Esophagus muscularis mucosa (tissue), 4 donors: ENCODE measurements around the gene OSBP2. TPM values are rescaled to one million over a fixed set of nuclear protein-coding genes. Genes with fewer than 3 reads are reported as not detected.
"Not testable (repeated sequence)": the region's sequence is repeated elsewhere in the genome, so short reads cannot be mapped to it uniquely, and the experiment has no call there.

Experiments
- DNase-seq: peaks from one replicate; pipeline ENCODE4 v3.0.0-alpha.2; 2017; ENCODE audit errors: extremely low spot score
- H3K27ac ChIP-seq, 4 donors: fragments of 200-600 bp; sonication (generic); replicated peaks in 1 of 4; 1 replicate in 3 of 4; 2 replicates in 1 of 4; pipeline ENCODE4 v1.5.1; 2016 to 2019; ENCODE audit warnings: mild to moderate bottlenecking in 1 of 4
- H3K27me3 ChIP-seq, 4 donors: fragments of 200-600 bp; sonication (generic); one replicate each; pipeline versions ENCODE4 v1.5.1 to v1.6.0; 2016 to 2019
- H3K36me3 ChIP-seq, 4 donors: fragments of 200-600 bp; sonication (generic); one replicate each; pipeline ENCODE4 v1.5.1; 2016 to 2019
- H3K4me1 ChIP-seq, 4 donors: fragments of 200-600 bp; sonication (generic); one replicate each; pipeline ENCODE4 v1.5.1; 2016 to 2019
- H3K4me3 ChIP-seq, 4 donors: fragments of 200-600 bp; sonication (generic); 1 replicate in 2 of 4; 2 replicates in 2 of 4; pipeline ENCODE4 v1.5.1; 2016 to 2019; ENCODE audit warnings: mild to moderate bottlenecking in 4 of 4, moderate library complexity in 1 of 4
- H3K9me3 ChIP-seq, 4 donors: fragments of 200-600 bp; sonication (generic); 1 replicate in 3 of 4; 2 replicates in 1 of 4; pipeline ENCODE4 v1.5.1; 2016 to 2019
- CTCF ChIP-seq, 3 experiments: fragments of 200-600 bp in 2 of 3; fragments of 450-650 bp in 1 of 3; sonication (generic) in 2 of 3; IDR thresholded peaks; one replicate each; pipeline ENCODE4 v1.5.1; 2017 to 2019; ENCODE audit warnings: antibody characterized with exemption in 3 of 3, mild to moderate bottlenecking in 2 of 3, moderate library complexity in 1 of 3
- EP300 ChIP-seq: sonication (generic); formaldehyde crosslinking; IDR thresholded peaks from one replicate; pipeline ENCODE4 v1.6.1; 2017; ENCODE audit warnings: antibody characterized with exemption
- POLR2A ChIP-seq: fragments of 450-650 bp; IDR thresholded peaks from one replicate; pipeline ENCODE4 v1.6.1; 2017; ENCODE audit warnings: antibody characterized with exemption, moderate library complexity, mild to moderate bottlenecking, low read depth
- POLR2AphosphoS5 ChIP-seq, 2 donors: sonication (generic); formaldehyde crosslinking; IDR thresholded peaks; one replicate each; pipeline ENCODE4 v1.6.1; 2017; ENCODE audit warnings: antibody characterized with exemption in 2 of 2
- WGBS: methylation state at CpG from one replicate; pipeline ENCODE4 v1.1.5; 2018; 5-methylcytosine and 5-hydroxymethylcytosine counted together
- intact Hi-C: fragments of 100-400 bp; cut with DNase I; formaldehyde crosslinking; loops from one replicate; pipeline ENCODE4 v1.15.1; 2023
- total RNA-seq, 4 donors: library from RNA; depleted of rRNA; stranded (reverse); fragments of >200 nt; gene quantifications; one replicate each; pipeline versions ENCODE4 v1.1.0 to v1.2.1, GENCODE V29; 2016

Gene OSBP2
- total RNA-seq, 4 donors from 2014 or later = 0.42 to 4.6 (median 2.9) TPM

DNA sequence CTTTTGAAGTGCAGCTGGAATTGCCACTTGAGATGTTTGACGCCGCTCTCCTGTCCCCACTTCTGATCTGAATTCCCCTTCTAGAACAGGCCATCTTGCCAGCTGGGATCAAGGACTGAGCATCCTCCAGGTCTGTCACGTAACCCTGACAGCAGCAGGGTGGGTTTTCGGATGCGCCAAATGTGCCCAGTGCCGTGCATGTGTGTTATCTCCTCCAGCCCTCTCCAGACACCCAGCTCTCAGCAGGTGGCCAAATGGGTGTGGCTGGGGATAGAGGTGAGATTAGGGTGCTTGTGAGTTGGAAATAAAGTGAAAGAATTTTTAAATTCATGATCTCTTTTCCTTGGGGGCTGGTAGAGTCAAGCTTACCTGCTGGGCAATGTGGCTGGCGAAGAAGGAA lies 3.3 kb downstream of the OSBP2 start:
- no peak for DNase-seq
- intact Hi-C loops = loop anchor here (10.0 kb wide), 1 partner anchor 57 kb away; no protein-coding TSS in a partner anchor
- H3K27ac ChIP-seq = no peak overlapping the region
- H3K9me3 ChIP-seq = no peaks in the 10 kb centered on the region
- 95% methylated on average over 7 of the region's 7 CpGs for WGBS
- H3K27me3 ChIP-seq = no peaks in the 10 kb centered on the region
- H3K4me1 ChIP-seq = peaks cover 14 to 20% (median 16%) of the 10 kb centered on the region in 4 donors
- no peak overlapping the region for H3K4me3 ChIP-seq
- H3K36me3 ChIP-seq = no peaks in the 10 kb centered on the region
- TF ChIP-seq POLR2AphosphoS5 (IDR thresholded peaks at IDR 0.05) (no peak), CTCF (IDR thresholded peaks at IDR 0.05) (no peak), EP300 (no peak), POLR2A (no peak)

DNA sequence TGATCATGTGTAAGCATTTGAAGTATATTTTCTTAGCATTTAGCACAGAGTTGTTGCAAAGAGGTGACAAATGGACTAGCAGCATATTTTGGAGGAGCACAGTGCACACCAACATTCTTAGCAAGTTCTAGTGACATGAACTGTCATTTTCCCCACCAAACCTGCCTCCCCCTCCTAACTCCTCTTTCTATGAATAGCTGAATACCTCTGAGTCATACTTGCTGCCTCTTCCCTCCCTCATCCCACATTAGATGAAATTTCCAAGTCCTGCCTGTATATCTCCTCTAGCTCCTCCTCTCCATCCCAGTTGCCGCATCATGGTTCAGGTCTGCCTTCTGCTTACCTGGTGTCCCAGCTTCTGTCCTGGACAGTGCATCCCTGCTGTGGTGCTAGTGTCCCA lies 7.2 kb downstream of the OSBP2 start:
- 73% methylated on average over 1 of the region's 1 CpG for WGBS
- Histone ChIP-seq H3K9me3 (no peaks in the 10 kb centered on the region), H3K4me3 (no peak overlapping the region), H3K27ac (no peak overlapping the region), H3K27me3 (no peaks in the 10 kb centered on the region), H3K4me1 (no peaks in the 10 kb centered on the region), H3K36me3 (no peaks in the 10 kb centered on the region)
- intact Hi-C loops = no loop called here
- TF ChIP-seq EP300 = no peak
- no peak for TF ChIP-seq POLR2A
- TF ChIP-seq POLR2AphosphoS5 (IDR thresholded peaks at IDR 0.05) = no peak
- TF ChIP-seq CTCF (IDR thresholded peaks at IDR 0.05) = no peak
- no peak for DNase-seq

- DNase-seq = no peak
- intact Hi-C loops = no loop called here
- Histone ChIP-seq H3K27ac (no peak overlapping the region), H3K36me3 (no peaks in the 10 kb centered on the region), H3K9me3 (no peaks in the 10 kb centered on the region), H3K27me3 (no peaks in the 10 kb centered on the region), H3K4me3 (no peak overlapping the region), H3K4me1 (no peaks in the 10 kb centered on the region)
- WGBS = 96% methylated on average over 1 of the region's 1 CpG
- no peak for TF ChIP-seq POLR2AphosphoS5 (IDR thresholded peaks at IDR 0.05)
- no peak for TF ChIP-seq CTCF (IDR thresholded peaks at IDR 0.05)
- no peak for TF ChIP-seq POLR2A
- TF ChIP-seq EP300 = no peak
Observed at GRCh38 chr22:30702856-30703255, 8.2 kb downstream of the OSBP2 start.

DNA sequence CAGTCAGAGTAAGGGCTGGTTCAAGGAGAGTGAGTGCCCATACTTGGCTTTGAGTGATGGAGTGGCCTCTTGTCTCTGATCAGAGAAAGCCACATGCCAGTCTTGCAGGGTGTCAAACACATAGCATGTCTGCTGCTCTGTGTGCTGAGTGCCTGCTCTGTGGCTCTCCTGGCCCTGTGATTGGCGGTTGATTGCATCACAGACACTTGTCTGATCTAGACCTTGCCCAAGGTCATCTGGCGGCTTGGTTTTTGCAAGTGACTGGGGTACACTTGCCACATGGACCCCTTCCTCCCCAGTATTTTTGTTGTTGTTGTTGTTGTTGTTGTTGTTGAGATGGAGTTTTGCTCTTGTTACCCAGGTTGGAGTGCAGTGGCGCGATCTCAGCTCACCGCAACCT lies 10.3 kb downstream of the OSBP2 start:
- Histone ChIP-seq H3K27me3 (no peaks in the 10 kb centered on the region), H3K36me3 (no peaks in the 10 kb centered on the region), H3K27ac (no peak overlapping the region), H3K9me3 (no peaks in the 10 kb centered on the region), H3K4me3 (no peak overlapping the region), H3K4me1 (no peaks in the 10 kb centered on the region)
- intact Hi-C loops = no loop called here
- no peak for TF ChIP-seq POLR2AphosphoS5 (IDR thresholded peaks at IDR 0.05)
- no peak for DNase-seq
- 95% methylated on average over 5 of the region's 5 CpGs for WGBS

DNA sequence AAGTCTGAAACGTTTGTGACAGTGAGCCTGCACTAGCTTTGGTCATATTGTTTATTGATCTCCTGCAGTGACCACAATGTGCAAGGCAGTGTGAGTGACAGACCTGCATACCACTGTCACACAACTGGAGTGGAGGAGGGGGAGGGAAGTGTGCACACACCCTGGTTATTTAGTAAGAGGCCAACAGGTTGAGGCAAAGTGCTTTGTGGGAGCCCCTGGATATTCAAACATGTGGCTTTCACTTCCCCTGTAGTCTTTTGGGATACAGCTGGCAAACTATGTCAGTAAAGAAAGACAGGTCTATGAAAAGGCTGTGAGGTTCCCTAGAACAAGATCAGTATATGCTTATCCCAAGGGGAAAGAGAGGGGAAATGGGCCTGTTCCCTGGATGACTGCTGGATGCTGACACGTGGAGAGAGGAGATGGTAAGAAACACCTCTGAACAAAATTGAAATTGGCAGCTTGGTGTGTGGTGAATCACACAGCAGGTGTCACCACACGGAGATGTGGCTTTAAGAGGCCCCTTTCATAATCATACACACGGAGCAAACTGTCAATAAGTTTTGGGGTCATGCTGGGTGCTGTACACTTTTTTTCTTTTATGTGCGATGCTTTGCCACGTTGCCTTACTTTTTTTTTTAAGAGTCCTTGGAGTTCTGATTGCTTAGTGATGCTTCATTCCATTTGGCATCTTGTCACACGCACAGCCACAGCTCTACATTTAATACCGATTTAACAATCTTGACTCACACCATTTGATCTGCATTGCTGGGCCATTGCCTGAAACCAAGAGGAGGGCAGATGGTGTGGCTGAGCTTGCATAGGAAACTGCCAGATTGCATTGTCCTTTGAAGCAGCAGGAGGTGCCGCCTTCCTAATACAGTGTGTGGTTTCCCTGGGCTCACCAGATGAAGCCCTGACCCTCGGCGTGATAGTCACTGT lies 11.3 kb downstream of the OSBP2 start:
- intact Hi-C loops = no loop called here
- DNase-seq = no peak
- no peak overlapping the region for H3K4me3 ChIP-seq
- no peaks in the 10 kb centered on the region for H3K9me3 ChIP-seq
- TF ChIP-seq POLR2A = no peak
- TF ChIP-seq POLR2AphosphoS5 (IDR thresholded peaks at IDR 0.05) = no peak
- TF ChIP-seq EP300 = no peak
- TF ChIP-seq CTCF (IDR thresholded peaks at IDR 0.05) = no peak
- no peak overlapping the region for H3K27ac ChIP-seq
- H3K4me1 ChIP-seq = no peaks in the 10 kb centered on the region
- H3K36me3 ChIP-seq = no peaks in the 10 kb centered on the region
- 64% methylated on average over 11 of the region's 11 CpGs for WGBS
- no peaks in the 10 kb centered on the region for H3K27me3 ChIP-seq

GRCh38 chr22:30709980-30710379 lies 15.3 kb downstream of the OSBP2 start:
- DNase-seq, H3K27me3 ChIP-seq, H3K36me3 ChIP-seq, H3K4me1 ChIP-seq, H3K27ac ChIP-seq, H3K9me3 ChIP-seq, H3K4me3 ChIP-seq, intact Hi-C loops: not testable (repeated sequence)
- WGBS = 86% methylated on average over 6 of the region's 6 CpGs
